Measurements from ENCODE around the gene VHLL.

GRCh38 chr1:156251527-156251926 is 47.6 kb downstream of the VHLL start:
- TF ChIP-seq SIN3A (IDR thresholded peaks at IDR 0.05; ENCODE audit: borderline replicate concordance, insufficient read depth, low read length) (no peak), POLR2AphosphoS5 (IDR thresholded peaks at IDR 0.05; ENCODE audit: low read depth, low read length) (no peak), TAF1 (IDR thresholded peaks at IDR 0.05; ENCODE audit: borderline replicate concordance, insufficient read depth, low read length) (no peak), REST (IDR thresholded peaks at IDR 0.05; ENCODE audit: insufficient read depth in 1 of 2, low read depth in 2 of 2, low read length in 2 of 2) (no peak), FOXP2 (optimal IDR thresholded peaks at IDR 0.05; ENCODE audit: borderline replicate concordance, extremely low read depth, extremely low read length, insufficient read depth) (no peak)
